ENCODE data around the gene TDRD10.

TDRD10 gene

DNA sequence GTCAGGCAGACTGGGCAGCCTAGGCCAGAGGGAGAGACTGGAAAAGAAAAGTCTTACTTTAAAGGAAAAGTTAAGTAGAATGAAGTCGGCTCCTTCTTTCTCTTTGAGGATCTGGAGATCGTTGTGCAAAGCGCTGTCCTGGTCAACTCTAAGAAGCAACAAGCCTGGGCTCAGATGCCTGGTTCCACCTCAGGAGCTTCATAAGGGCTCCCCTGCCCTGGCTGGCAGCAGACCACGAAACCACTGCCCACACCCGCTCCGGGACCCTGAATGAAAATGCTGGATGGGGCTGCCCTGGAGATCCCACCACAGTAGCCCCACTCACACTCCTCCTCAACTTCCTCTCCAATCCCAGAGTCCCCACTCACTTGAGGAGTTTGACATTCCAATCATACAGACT, 50.0 kb downstream of the TDRD10 start:
- Histone ChIP-seq H3K27me3 (replicated peaks; ENCODE audit: insufficient read depth, low read length) (no peaks in the 10 kb centered on the region), H4K20me1 (ENCODE audit: insufficient read depth, low read length) (0 out of 2 replicates have a peak, but pooled peaks cover 15% of the 10 kb centered on the region), H3F3A (ENCODE audit: insufficient read depth, low read length) (peaks cover 10% of the 10 kb centered on the region; the same call in 1 of the 2 replicates), H3K4me2 (ENCODE audit: low read depth, low read length) (no peak overlapping the region), H3K9me2 (replicated peaks; ENCODE audit: insufficient read depth, low read length) (no peaks in the 10 kb centered on the region), H2AFZ (ENCODE audit: low read length) (no peak overlapping the region), H3K4me1 (ENCODE audit: low read length) (peaks cover 26% of the 10 kb centered on the region), H3K36me3 (replicated peaks; ENCODE audit: insufficient read depth, low read length) (peaks cover 42% of the 10 kb centered on the region), H3K79me2 (ENCODE audit: low read length) (peaks cover 31% of the 10 kb centered on the region), H3K27ac (ENCODE audit: low read length) (no peak overlapping the region), H3K4me3 (ENCODE audit: low read length) (no peak overlapping the region), H3K9ac (ENCODE audit: low read length) (no peak overlapping the region), H3K9me3 (replicated peaks; ENCODE audit: insufficient read depth, low read length) (no peaks in the 10 kb centered on the region)
- no peak for DNase-seq
- TF ChIP-seq EZH2phosphoT487 (IDR thresholded peaks at IDR 0.05; ENCODE audit: low read length), result no peak
- no peak for TF ChIP-seq EZH2 (optimal IDR thresholded peaks at IDR 0.05; ENCODE audit: low read depth, low read length)
- TF ChIP-seq CTCF (IDR thresholded peaks at IDR 0.05; ENCODE audit: low read length), result no peak

- Histone ChIP-seq H3K36me3 (replicated peaks; ENCODE audit: insufficient read depth, low read length) (peaks cover 42% of the 10 kb centered on the region), H3K9me3 (replicated peaks; ENCODE audit: insufficient read depth, low read length) (no peaks in the 10 kb centered on the region), H3F3A (ENCODE audit: insufficient read depth, low read length) (peaks cover 18% of the 10 kb centered on the region), H2AFZ (ENCODE audit: low read length) (no peak overlapping the region), H3K27me3 (replicated peaks; ENCODE audit: insufficient read depth, low read length) (no peaks in the 10 kb centered on the region), H4K20me1 (ENCODE audit: insufficient read depth, low read length) (0 out of 2 replicates have a peak, but pooled peaks cover 15% of the 10 kb centered on the region), H3K79me2 (ENCODE audit: low read length) (peaks cover 43% of the 10 kb centered on the region), H3K9me2 (replicated peaks; ENCODE audit: insufficient read depth, low read length) (no peaks in the 10 kb centered on the region), H3K4me1 (ENCODE audit: low read length) (peaks cover 31% of the 10 kb centered on the region), H3K4me3 (ENCODE audit: low read length) (no peak overlapping the region), H3K9ac (ENCODE audit: low read length) (no peak overlapping the region), H3K27ac (ENCODE audit: low read length) (no peak overlapping the region), H3K4me2 (ENCODE audit: low read depth, low read length) (no peak overlapping the region)
- no peak for DNase-seq
- TF ChIP-seq EZH2 (optimal IDR thresholded peaks at IDR 0.05; ENCODE audit: low read depth, low read length) (no peak), CTCF (IDR thresholded peaks at IDR 0.05; ENCODE audit: low read length) (no peak), EZH2phosphoT487 (IDR thresholded peaks at IDR 0.05; ENCODE audit: low read length) (no peak)
Observed at GRCh38 chr1:154553056-154554030, 51.3 kb downstream of the TDRD10 start.

- H3K9ac ChIP-seq (ENCODE audit: low read length), result peak overlapping the region; percentile 87; the same call in 1 of the 2 replicates
- no peak overlapping the region for H2AFZ ChIP-seq (ENCODE audit: low read length)
Observed at GRCh38 chr1:154556422-154556821, 54.4 kb downstream of the TDRD10 start.

More at GRCh38 chr1:154556422-154556821, 54.4 kb downstream of the TDRD10 start:
- Histone ChIP-seq H3F3A (ENCODE audit: insufficient read depth, low read length) (peaks cover 16% of the 10 kb centered on the region), H3K9me2 (replicated peaks; ENCODE audit: insufficient read depth, low read length) (no peaks in the 10 kb centered on the region), H3K4me2 (ENCODE audit: low read depth, low read length) (peak overlapping the region; percentile 96), H3K4me3 (ENCODE audit: low read length) (peak overlapping the region; percentile 88), H4K20me1 (ENCODE audit: insufficient read depth, low read length) (0 out of 2 replicates have a peak, but pooled peaks cover 10% of the 10 kb centered on the region), H3K79me2 (ENCODE audit: low read length) (peaks cover 43% of the 10 kb centered on the region), H3K36me3 (replicated peaks; ENCODE audit: insufficient read depth, low read length) (peaks cover 34% of the 10 kb centered on the region), H3K9me3 (replicated peaks; ENCODE audit: insufficient read depth, low read length) (no peaks in the 10 kb centered on the region), H3K4me1 (ENCODE audit: low read length) (peaks cover 20% of the 10 kb centered on the region), H3K27me3 (replicated peaks; ENCODE audit: insufficient read depth, low read length) (no peaks in the 10 kb centered on the region), H3K27ac (ENCODE audit: low read length) (no peak overlapping the region)
- TF ChIP-seq EZH2phosphoT487 (IDR thresholded peaks at IDR 0.05; ENCODE audit: low read length), result no peak
- no peak for TF ChIP-seq EZH2 (optimal IDR thresholded peaks at IDR 0.05; ENCODE audit: low read depth, low read length)
- TF ChIP-seq CTCF (IDR thresholded peaks at IDR 0.05; ENCODE audit: low read length), result no peak
- DNase-seq, result no peak

All from MM.1S (cell line).